PC-9 (cell line): ENCODE measurements around the gene ORMDL1. TPM values are rescaled to one million over a fixed set of nuclear protein-coding genes. Genes with fewer than 3 reads are reported as not detected.

ENCODE experiments used
- BruUV-seq: library from RNA; stranded (reverse); fragments of 400-500 nt; replicated peaks from 2 replicates; lab custom pipeline; 2021; lab: Mats Ljungman, UMichigan
- CTCF ChIA-PET: fragments of 300-600 bp; sonication (Branson Sonifier 250); formaldehyde crosslinking; loops from one replicate; lab custom pipeline; 2022; ENCODE audit warnings: antibody characterized with exemption; lab: Charles Lee
- POLR2A ChIA-PET: fragments of 300-600 bp; sonication (Branson Sonifier 250); formaldehyde crosslinking; loops from one replicate; lab custom pipeline; 2022; ENCODE audit warnings: antibody characterized with exemption; ENCODE audit not compliant: unreplicated experiment; lab: Charles Lee
- DNase-seq, 2 experiments: peaks; one replicate each; pipeline versions ENCODE4 v3.0.0 to v3.0.0-alpha.2; 2015 to 2022; ENCODE audit warnings: mixed read lengths in 1 of 2
- H2AFZ ChIP-seq: fragments of 200-600 bp; sonication (generic); 2 replicates; pipeline ENCODE4 v1.8.1; 2017; ENCODE audit warnings: antibody characterized with exemption
- H3F3A ChIP-seq: fragments of 200-600 bp; sonication (generic); 2 replicates; pipeline ENCODE4 v1.8.1; 2017; ENCODE audit warnings: antibody characterized with exemption, mild to moderate bottlenecking, low read depth; ENCODE audit not compliant: insufficient read depth
- H3K27ac ChIP-seq: fragments of 200-600 bp; sonication (generic); 2 replicates; pipeline ENCODE4 v1.6.1; 2016; ENCODE audit warnings: mixed run types
- H3K27me3 ChIP-seq: fragments of 200-600 bp; sonication (generic); 2 replicates; pipeline ENCODE4 v1.6.1; 2016; ENCODE audit warnings: low read depth, mixed run types; ENCODE audit not compliant: insufficient read depth
- H3K36me3 ChIP-seq: fragments of 200-600 bp; sonication (generic); 2 replicates; pipeline ENCODE4 v1.6.1; 2016; ENCODE audit warnings: low read depth, mixed run types
- H3K4me1 ChIP-seq: fragments of 200-600 bp; sonication (generic); replicated peaks from 2 replicates; pipeline ENCODE4 v1.6.1; 2016; ENCODE audit warnings: mixed run types; ENCODE audit not compliant: insufficient read depth
- H3K4me2 ChIP-seq: fragments of 200-600 bp; sonication (generic); 2 replicates; pipeline ENCODE4 v1.6.1; 2017; ENCODE audit warnings: mixed run types
- H3K4me3 ChIP-seq: fragments of 200-600 bp; sonication (generic); 2 replicates; pipeline ENCODE4 v1.6.1; 2016; ENCODE audit warnings: mixed run types
- H3K79me2 ChIP-seq: fragments of 200-600 bp; sonication (generic); 2 replicates; pipeline ENCODE4 v1.6.1; 2017; ENCODE audit warnings: low read depth, mixed run types
- H3K9me2 ChIP-seq: fragments of 200-600 bp; sonication (generic); 2 replicates; pipeline ENCODE4 v1.8.1; 2017; ENCODE audit warnings: mild to moderate bottlenecking; ENCODE audit not compliant: insufficient read depth
- H3K9me3 ChIP-seq: fragments of 200-600 bp; sonication (generic); 2 replicates; pipeline ENCODE4 v1.8.1; 2016; ENCODE audit warnings: low read depth; ENCODE audit not compliant: insufficient read depth
- H4K20me1 ChIP-seq: fragments of 200-600 bp; sonication (generic); 2 replicates; pipeline ENCODE4 v1.8.1; 2017; ENCODE audit not compliant: insufficient read depth
- CTCF ChIP-seq: fragments of 200-600 bp; sonication (generic); conservative IDR thresholded peaks from 2 replicates; pipeline ENCODE4 v1.6.1; 2017; ENCODE audit warnings: mixed run types, antibody characterized with exemption, mild to moderate bottlenecking, moderate library complexity
- EZH2 ChIP-seq: fragments of 200-600 bp; sonication (generic); IDR thresholded peaks from 2 replicates; pipeline ENCODE4 v1.8.0; 2017; ENCODE audit warnings: antibody characterized with exemption, low read depth
- intact Hi-C: fragments of 100-400 bp; cut with micrococcal nuclease; formaldehyde crosslinking; loops from one replicate; pipeline ENCODE4 v1.10.0; 2022; ENCODE audit not compliant: unreplicated experiment
- total RNA-seq: library from RNA; stranded (reverse); gene quantifications from 2 replicates; pipeline ENCODE4 v1.2.3, GENCODE V29; 2021

Gene ORMDL1
- total RNA-seq, 1 experiment from 2014 or later, result 32.7 TPM

GRCh38 chr2:189821953-189822748 lies 38.0 kb upstream of the ORMDL1 start:
- Histone ChIP-seq H3K4me3 (no peak overlapping the region), H3K4me2 (no peak overlapping the region), H3K4me1 (no peaks in the 10 kb centered on the region), H4K20me1 (no peaks in the 10 kb centered on the region), H2AFZ (no peak overlapping the region), H3K9me2 (no peaks in the 10 kb centered on the region), H3K79me2 (no peaks in the 10 kb centered on the region), H3K9me3 (no peaks in the 10 kb centered on the region), H3K36me3 (no peaks in the 10 kb centered on the region), H3K27me3 (no peaks in the 10 kb centered on the region), H3F3A (no peaks in the 10 kb centered on the region), H3K27ac (no peak overlapping the region)
- intact Hi-C loops, result no loop called here
- ChIA-PET POLR2A (no interaction called here), CTCF (no interaction called here)
- BruUV-seq, result no TSS peak
- peak in 1 of 2 experiments; percentile 53 for DNase-seq
- TF ChIP-seq EZH2, result no peak

GRCh38 chr2:189819297-189819704 lies 35.2 kb upstream of the ORMDL1 start:
- Histone ChIP-seq H4K20me1 (no peaks in the 10 kb centered on the region), H3K79me2 (no peaks in the 10 kb centered on the region), H3K27me3 (no peaks in the 10 kb centered on the region), H2AFZ (no peak overlapping the region), H3K4me2 (no peak overlapping the region), H3F3A (no peaks in the 10 kb centered on the region), H3K4me3 (no peak overlapping the region), H3K36me3 (no peaks in the 10 kb centered on the region), H3K4me1 (no peaks in the 10 kb centered on the region), H3K9me3 (no peaks in the 10 kb centered on the region), H3K27ac (no peak overlapping the region), H3K9me2 (no peaks in the 10 kb centered on the region)
- no peak for DNase-seq
- ChIA-PET POLR2A (no interaction called here), CTCF (no interaction called here)
- no peak for TF ChIP-seq CTCF
- no peak for TF ChIP-seq EZH2
- intact Hi-C loops, result no loop called here
- no TSS peak for BruUV-seq

- Histone ChIP-seq H3K79me2 (no peaks in the 10 kb centered on the region), H3F3A (no peaks in the 10 kb centered on the region), H3K27me3 (no peaks in the 10 kb centered on the region), H3K4me1 (no peaks in the 10 kb centered on the region), H2AFZ (no peak overlapping the region), H3K4me2 (no peak overlapping the region), H3K9me2 (no peaks in the 10 kb centered on the region), H3K27ac (no peak overlapping the region), H3K4me3 (no peak overlapping the region), H3K9me3 (no peaks in the 10 kb centered on the region), H4K20me1 (no peaks in the 10 kb centered on the region), H3K36me3 (no peaks in the 10 kb centered on the region)
- no TSS peak for BruUV-seq
- TF ChIP-seq EZH2, result no peak
- TF ChIP-seq CTCF, result no peak
- ChIA-PET POLR2A (no interaction called here), CTCF (no interaction called here)
- intact Hi-C loops, result no loop called here
- no peak for DNase-seq
These were observed 34.3 kb upstream of the ORMDL1 start for GRCh38 chr2:189818249-189819038.
